ENCODE data around the gene ECE1.
A peak's percentile ranks its signal among the peaks of the same experiment; 100 is the strongest.

The ECE1 gene

DNA sequence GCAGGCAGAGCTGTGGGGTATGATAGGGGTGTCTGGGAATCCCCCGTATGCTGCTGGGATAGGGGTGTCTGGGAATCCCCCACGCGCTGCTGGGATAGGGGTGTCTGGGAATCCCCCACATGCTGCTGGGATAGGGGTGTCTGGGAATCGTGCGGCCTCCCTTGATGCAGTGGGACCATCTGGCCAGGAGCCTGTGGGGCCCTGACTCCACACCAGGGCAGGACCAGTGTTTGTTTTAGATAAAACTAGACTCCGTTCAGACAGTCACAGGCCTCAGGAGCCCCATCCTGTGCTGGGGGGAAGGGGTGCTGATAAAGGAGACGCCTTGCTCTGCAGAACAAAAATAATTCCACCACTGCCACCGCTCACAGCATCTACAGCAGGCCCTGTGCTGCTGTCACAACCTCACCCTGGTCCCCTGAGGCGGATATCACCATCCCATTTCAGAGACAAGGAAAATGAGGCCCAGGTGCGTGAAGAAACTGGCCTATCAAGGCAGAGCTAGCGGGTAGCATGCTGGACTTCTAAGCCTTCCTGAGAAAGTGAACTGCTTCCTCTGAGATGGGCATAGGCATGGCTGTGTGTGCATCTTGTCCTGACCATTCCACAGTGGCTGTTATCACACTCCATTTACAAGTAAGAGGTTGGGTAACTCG, 24.0 kb downstream of the ECE1 start:
- Mint-ChIP-seq H3K36me3 (ENCODE audit: low read depth) (peaks cover 54% of the 10 kb centered on the region), H3K9me3 (no peaks in the 10 kb centered on the region), H3K4me3 (no peak overlapping the region), H3K27me3 (no peaks in the 10 kb centered on the region), H3K4me1 (peaks cover 36% of the 10 kb centered on the region), H3K27ac (no peak overlapping the region)
- no peak for DNase-seq
- ATAC-seq = no peak

DNA sequence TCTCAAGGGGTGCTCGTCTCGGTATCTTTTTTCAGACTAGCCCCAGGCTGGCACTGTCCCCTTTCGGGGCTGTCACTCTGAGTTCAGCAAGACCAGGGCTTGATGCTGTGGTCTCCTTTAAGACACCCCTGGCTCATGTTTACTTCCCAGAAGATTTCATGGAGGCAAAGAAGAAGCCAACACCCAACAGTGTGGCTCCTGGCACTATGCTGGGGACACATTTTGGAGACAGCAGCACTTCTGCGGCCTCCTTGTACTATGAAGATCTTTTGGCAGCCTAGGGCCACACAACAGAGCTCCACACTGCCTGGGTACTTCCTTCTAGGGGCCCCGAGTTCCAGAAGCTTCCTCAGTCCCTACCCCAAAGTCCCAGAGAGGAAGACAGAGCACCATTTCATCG, 24.6 kb downstream of the ECE1 start:
- H3K27me3 Mint-ChIP-seq = no peaks in the 10 kb centered on the region
- no peak for ATAC-seq
- no peak overlapping the region for H3K4me3 Mint-ChIP-seq
- H3K27ac Mint-ChIP-seq = no peak overlapping the region
- peaks cover 39% of the 10 kb centered on the region for H3K4me1 Mint-ChIP-seq
- H3K36me3 Mint-ChIP-seq (ENCODE audit: low read depth) = peaks cover 59% of the 10 kb centered on the region
- H3K9me3 Mint-ChIP-seq = no peaks in the 10 kb centered on the region
- no peak for DNase-seq

DNA sequence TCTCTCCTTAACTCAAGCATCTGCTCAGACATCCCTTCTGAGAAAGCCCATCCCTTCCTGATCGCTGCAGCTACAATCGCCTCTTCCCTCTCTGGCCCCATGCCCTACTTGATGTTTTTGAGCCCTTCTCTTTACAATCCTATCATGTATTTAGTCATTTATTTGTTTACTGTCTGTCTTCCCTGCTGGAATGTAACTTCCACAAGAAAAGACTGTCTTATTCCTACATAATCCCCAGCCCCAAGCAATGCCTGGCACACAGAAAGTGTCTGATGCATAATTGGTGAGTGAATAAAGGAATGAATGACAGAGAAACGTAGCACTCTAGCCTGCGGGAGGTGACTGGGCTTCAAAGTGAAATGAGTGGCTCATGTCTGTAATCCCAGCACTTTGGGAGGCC, 25.4 kb downstream of the ECE1 start:
- Mint-ChIP-seq H3K4me1 (peaks cover 41% of the 10 kb centered on the region), H3K27ac (no peak overlapping the region), H3K27me3 (no peaks in the 10 kb centered on the region), H3K9me3 (no peaks in the 10 kb centered on the region), H3K4me3 (no peak overlapping the region), H3K36me3 (ENCODE audit: low read depth) (peaks cover 56% of the 10 kb centered on the region)
- ATAC-seq (no peak), DNase-seq (no peak)

DNA sequence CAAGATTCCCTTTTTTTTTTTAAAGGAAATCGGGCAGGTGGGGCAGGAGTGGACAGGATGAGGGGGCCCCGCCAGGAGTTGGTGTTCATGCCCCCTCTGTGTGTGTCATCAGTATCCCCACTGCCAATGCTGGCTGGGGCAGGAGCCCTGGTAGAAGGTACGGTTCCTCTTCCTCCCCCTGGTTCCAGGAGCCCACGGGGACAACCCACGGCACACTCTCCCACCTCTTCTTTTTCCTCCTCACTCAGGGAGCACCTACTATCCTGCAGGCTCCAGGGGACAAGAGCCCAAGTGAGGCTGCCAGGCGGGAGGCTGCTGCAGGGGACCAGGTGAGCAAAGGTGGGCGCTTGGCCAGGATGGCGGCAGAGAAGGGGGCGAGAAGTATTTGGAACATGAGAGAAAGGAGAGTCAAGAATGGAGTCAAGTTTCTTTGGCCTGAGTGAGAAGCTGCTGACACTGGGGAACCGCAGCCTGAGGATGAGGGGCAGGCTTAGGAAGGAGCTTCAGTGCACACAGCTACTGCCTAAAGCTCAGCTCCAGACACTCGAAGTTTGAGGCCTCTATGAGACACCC, 26.5 kb downstream of the ECE1 start:
- Mint-ChIP-seq H3K27ac (no peak overlapping the region), H3K36me3 (ENCODE audit: low read depth) (peaks cover 56% of the 10 kb centered on the region), H3K4me3 (no peak overlapping the region), H3K9me3 (no peaks in the 10 kb centered on the region), H3K27me3 (no peaks in the 10 kb centered on the region), H3K4me1 (peaks cover 53% of the 10 kb centered on the region)
- DNase-seq = no peak
- ATAC-seq = no peak

DNA sequence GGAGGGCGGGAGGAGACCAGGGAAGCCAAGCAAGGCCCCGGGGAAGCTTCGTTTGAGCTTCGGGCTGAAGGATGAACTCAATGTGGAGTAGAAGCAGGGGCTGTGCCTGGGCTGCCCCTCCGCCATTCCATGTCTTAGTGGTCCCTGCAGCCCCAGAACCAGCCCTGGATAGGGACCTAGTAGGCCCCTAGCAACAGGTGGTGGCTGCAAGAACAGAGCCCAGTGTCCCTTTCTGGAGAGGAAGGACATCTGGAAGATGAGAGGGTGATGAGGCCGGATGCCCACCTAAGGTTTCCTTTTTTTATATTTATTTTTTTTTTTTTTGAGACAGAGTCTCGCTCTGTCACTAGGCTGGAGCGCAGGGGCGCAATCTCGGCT, 27.2 kb downstream of the ECE1 start:
- Mint-ChIP-seq H3K4me3 (peak overlapping the region; percentile 11), H3K9me3 (no peaks in the 10 kb centered on the region), H3K27ac (peak overlapping the region; percentile 94), H3K36me3 (ENCODE audit: low read depth) (peaks cover 57% of the 10 kb centered on the region), H3K27me3 (no peaks in the 10 kb centered on the region), H3K4me1 (peaks cover 60% of the 10 kb centered on the region)
- no peak for ATAC-seq
- DNase-seq = no peak

DNA sequence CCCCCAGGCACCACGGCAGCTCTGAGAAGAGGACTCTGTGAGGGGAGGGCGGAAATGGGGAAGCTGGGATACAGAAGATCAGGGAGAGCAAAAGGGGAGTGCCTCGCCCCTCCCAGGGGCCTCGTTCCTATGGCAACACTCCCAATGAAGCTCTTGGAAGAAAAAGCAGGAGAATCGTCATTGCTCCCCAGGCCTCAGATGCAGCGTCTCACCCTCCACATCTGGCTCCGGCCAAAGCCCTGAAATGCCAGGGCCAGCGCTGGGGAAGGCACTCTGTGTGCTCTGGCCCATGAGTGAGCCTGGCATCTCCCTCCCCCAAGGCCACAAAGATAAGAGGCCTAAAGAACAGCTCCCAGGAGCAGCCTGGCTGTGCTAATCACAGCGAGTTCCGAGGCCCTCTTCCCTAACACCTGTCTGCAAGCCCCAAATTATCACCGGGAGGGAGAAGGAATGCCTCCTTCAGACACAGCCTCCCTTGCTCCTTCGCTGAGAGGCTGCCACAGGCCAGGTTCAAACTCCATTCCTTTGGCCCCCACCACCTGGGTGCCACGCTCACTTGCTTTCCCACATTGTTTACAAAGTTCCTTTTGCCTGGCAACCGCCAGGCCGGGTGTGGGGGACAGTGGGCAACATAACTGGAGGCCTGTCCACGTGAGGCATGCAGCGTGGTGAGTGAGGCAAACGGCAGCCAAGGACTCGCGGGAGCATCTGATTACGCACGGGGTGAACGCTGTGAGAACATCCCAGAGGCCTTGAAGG, 27.8 kb downstream of the ECE1 start:
- no peak for ATAC-seq
- H3K9me3 Mint-ChIP-seq = no peaks in the 10 kb centered on the region
- peaks cover 63% of the 10 kb centered on the region for H3K4me1 Mint-ChIP-seq
- peak overlapping the region; percentile 50 for H3K4me3 Mint-ChIP-seq
- peaks cover 56% of the 10 kb centered on the region for H3K36me3 Mint-ChIP-seq (ENCODE audit: low read depth)
- H3K27me3 Mint-ChIP-seq = no peaks in the 10 kb centered on the region
- no peak for DNase-seq
- H3K27ac Mint-ChIP-seq = peak overlapping the region; percentile 94

DNA sequence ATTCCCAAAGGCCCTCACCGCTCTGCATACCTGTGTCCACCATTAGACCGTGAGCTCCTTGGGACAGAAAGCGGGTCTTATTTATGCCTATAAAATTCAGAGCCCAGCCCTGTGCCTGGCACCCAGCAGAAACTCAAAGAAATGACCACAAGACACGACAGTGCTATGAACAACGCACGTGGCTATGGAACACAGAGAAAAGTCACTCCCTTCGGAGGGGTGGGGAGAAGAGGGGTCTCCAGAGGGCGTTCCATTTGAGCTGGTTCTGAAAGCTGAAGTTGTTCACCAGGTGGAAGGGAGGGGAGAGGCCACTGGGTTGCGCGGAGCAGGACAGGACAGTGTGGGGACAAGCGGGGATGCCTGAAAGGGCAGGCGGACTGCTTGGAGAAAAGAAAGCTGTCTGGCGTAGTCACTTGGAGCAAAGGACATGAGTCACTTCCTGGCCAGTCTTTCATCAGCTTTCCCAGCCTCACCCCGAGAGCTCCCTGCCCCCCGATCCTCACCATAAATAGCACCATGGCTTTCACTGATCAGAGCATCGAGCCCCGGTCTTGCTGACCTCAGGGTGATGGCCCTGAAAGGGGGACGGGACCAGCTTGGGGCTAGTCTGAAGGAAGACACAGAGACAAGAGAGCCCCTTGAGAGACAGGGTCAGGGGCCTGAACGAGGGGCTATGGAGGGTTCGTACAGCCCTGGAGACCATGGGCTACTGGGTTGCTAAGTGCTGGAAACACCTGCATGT, 28.5 kb downstream of the ECE1 start:
- DNase-seq (peak; percentile 42), ATAC-seq (peak; percentile 58)
- Mint-ChIP-seq H3K27ac (peak overlapping the region; percentile 94), H3K9me3 (no peaks in the 10 kb centered on the region), H3K27me3 (no peaks in the 10 kb centered on the region), H3K4me1 (peaks cover 67% of the 10 kb centered on the region), H3K4me3 (peak overlapping the region; percentile 50), H3K36me3 (ENCODE audit: low read depth) (peaks cover 55% of the 10 kb centered on the region)

DNA sequence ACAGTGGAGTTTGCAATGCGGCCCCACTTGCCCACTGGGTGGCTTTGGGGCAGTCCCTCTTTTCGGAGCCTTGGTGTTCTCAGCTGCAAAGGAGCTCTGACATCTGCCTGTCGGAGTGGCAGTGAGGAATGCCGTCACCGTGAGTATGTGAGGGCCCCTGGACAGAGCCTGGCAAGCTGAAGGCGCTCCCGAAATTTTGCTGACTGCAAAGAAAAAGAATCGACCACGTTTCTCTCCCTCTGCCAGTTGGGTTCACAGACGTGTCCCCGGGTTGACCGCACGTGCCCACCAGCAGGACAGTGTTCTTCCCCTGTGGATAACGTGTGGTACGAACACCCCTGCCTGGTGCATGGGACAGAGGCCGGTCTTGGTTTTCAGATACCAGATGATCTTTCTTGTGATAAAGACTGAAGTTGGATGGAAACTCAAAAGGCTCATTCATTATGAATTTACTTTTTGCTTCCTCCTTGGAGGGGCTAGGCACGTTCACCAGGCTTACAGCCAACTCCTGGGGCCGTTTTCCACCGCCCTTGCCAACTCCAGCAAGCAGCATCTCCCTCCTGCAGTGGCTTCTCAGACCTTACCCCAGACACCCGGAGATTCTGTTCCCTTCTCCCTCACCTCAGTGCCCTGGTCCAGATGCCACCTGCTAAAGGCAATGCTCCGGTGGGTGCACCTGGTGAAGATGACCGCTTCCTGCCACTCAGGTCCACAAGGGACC, 29.7 kb downstream of the ECE1 start:
- H3K4me1 Mint-ChIP-seq = peaks cover 78% of the 10 kb centered on the region

DNA sequence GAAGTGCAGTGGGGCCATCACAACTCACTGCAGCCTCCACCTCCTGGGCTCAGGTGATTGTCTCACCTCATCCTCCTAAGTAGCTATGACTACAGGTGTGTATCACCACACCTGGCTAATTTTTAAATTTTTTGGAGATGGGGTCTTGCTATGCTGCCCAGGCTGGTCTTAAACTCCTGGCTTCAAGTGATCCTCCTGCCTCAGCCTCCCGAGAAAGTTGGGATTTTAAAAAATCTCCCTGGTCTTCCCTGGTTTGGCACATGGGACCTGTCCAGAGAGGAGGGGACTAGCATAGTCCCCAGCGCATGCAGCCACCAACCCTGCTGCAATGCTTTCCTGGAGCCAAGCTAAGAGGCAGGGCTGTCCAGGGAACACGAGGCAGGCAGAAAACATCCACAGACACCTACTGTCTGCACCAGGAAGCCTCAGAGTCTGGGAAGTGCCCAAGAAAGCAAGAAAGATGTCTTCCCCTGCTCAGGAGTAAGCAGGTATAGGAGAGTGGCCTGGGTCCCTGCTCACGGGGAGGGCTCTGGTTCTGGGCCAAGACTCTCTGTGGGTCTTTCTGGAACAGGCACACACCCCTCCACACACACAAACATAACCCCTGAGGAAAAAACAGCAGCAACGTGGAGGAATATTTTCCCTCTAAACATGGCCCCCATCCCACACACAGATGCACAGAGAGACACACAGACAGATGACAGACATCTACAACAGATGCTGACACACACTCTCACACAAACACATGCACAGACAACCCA, 30.8 kb downstream of the ECE1 start:
- no peak overlapping the region for H3K4me3 Mint-ChIP-seq
- H3K9me3 Mint-ChIP-seq = no peaks in the 10 kb centered on the region
- no peaks in the 10 kb centered on the region for H3K27me3 Mint-ChIP-seq
- ATAC-seq (no peak), DNase-seq (no peak)
- H3K4me1 Mint-ChIP-seq = peaks cover 81% of the 10 kb centered on the region
- peak overlapping the region; percentile 39 for H3K27ac Mint-ChIP-seq
- H3K36me3 Mint-ChIP-seq (ENCODE audit: low read depth) = peaks cover 65% of the 10 kb centered on the region

More for the DNA sequence above, 29.7 kb downstream of the ECE1 start:
- DNase-seq (no peak), ATAC-seq (no peak)
- H3K36me3 Mint-ChIP-seq (ENCODE audit: low read depth) = peaks cover 61% of the 10 kb centered on the region
- H3K27me3 Mint-ChIP-seq = no peaks in the 10 kb centered on the region
- H3K27ac Mint-ChIP-seq = peak overlapping the region; percentile 94
- no peak overlapping the region for H3K4me3 Mint-ChIP-seq
- H3K9me3 Mint-ChIP-seq = no peaks in the 10 kb centered on the region

DNA sequence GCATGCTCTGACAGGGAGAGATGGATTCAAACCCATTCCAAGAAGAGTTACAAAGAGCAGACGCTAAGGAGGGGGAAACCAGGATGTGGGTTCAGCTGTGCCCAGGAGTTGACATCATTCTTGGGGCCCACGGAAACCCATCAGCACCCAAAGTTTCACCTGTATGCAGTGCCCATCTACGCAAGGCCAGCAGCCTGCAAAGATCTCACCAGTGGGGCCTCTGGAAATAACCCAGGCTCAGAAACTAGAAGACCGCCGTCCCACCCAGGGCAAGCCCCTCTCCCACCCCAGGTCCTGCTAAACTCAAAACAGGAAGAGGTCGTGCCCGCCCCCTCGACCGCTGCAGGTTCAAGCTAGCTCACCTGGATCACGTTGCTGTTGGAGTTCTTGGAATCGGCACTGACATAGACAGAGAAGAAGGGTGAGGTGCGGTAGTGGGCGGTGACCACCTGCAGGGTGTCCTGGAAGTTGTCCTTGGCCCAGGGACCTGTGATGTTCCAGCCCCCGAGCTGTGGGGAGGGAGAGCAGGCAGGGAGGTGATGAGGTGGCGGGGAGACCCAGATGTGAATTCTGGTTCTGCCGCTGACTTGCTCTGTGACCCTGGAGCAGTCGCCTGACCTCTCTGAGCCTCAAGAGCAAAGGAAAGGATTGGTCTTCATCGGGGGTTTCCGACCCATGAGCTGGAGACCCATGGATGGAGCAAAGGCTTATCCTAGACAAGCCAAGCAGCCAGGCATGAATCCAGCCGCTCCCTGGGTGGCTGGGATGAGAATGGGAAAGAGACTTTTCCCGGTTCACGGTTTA, 31.7 kb downstream of the ECE1 start:
- Mint-ChIP-seq H3K4me1 (peaks cover 79% of the 10 kb centered on the region), H3K27ac (peak overlapping the region; percentile 80)

DNA sequence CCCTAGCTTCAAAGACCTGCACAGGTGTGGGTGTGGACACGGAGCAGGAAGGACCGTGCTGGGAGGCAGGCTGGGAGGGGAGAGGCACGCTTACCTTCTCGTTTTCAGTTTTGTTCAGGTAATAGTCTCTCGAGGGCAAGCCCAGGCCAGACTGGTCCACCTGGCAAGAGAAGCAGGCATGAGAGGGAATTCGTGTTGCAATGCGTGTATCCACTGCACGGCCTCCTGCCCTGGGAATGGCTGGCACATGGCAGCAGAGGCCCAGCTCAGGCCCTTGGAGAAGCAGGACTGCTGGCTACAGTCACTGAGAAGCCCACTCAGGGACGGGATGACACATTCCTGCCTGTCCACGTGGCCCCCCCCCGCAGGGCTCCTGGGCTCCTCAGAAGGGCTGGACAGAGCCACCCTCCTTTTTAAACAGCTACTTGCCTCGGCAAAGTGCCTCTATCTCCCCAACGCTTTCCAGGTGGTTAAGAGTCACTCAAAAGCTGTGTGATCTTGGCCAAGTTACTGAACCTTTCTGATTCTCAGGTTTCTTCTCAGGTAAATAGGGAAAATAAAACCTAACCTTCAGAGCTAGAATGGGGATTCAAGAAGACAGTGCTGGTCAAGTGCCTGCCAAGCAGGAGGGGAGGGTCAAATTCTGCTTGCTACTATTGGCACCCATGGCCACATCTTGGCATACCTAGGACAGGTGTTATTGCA, 32.7 kb downstream of the ECE1 start:
- Mint-ChIP-seq H3K4me3 (peak overlapping the region; percentile 1), H3K27me3 (no peaks in the 10 kb centered on the region), H3K36me3 (ENCODE audit: low read depth) (peaks cover 65% of the 10 kb centered on the region), H3K9me3 (no peaks in the 10 kb centered on the region), H3K27ac (peak overlapping the region; percentile 80), H3K4me1 (peaks cover 81% of the 10 kb centered on the region)
- ATAC-seq = no peak
- DNase-seq = no peak

More for the DNA sequence above, 31.7 kb downstream of the ECE1 start:
- Mint-ChIP-seq H3K27me3 (no peaks in the 10 kb centered on the region), H3K36me3 (ENCODE audit: low read depth) (peaks cover 67% of the 10 kb centered on the region), H3K9me3 (no peaks in the 10 kb centered on the region), H3K4me3 (peak overlapping the region; percentile 49)
- DNase-seq (peak; percentile 48), ATAC-seq (peak; percentile 57)

DNA sequence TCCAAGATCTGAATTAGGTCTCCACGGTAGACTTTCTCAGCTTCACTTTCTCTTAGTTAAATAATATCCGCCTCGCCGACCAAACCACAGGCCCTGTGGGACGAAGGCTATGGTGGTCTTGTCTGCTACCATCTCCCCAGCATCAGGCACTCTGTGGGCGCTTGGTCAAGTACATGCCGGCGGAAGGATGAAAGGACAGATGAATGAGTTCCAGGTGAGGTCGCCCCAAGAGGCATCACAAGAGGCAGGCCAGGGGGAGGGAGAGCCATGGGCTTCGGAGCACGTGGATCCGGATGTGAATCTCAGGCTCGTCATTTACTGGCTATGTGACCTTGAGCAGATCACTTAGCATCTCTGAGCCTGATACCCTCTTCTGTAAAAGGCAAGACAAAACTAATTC, 33.5 kb downstream of the ECE1 start:
- Mint-ChIP-seq H3K27me3 (no peaks in the 10 kb centered on the region), H3K4me3 (no peak overlapping the region), H3K36me3 (ENCODE audit: low read depth) (peaks cover 65% of the 10 kb centered on the region), H3K4me1 (peaks cover 81% of the 10 kb centered on the region), H3K27ac (peak overlapping the region; percentile 61), H3K9me3 (no peaks in the 10 kb centered on the region)
- ATAC-seq (no peak), DNase-seq (no peak)

Data from activated naive CD8-positive, alpha-beta T cell treated with anti-CD3 and anti-CD28 coated beads, Interleukin-2, amount 50 U/mL, for 24 hours (primary cell).